ENCODE data around the gene TRMT1.

DNA sequence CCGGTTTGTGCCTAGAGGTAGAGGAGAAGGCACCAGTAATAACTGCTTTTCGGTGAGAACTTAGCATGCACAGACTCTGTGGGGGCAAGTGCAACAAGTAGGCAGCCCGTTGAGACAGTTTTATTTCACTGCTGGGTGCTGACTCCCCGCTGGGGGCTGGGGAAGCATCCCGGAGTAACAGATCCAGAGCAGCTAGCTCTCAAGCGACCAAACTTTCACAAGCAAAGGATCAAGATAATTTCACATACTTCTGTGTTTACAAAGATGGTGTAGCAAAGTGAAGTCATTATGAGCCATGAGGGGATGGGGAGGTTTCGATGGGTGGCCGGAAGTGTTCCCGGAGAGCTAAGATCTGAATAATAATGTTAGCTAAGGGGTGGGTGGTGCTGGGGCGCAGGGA is 4.3 kb upstream of the TRMT1 start:
- TF ChIP-seq, protein P1, sequence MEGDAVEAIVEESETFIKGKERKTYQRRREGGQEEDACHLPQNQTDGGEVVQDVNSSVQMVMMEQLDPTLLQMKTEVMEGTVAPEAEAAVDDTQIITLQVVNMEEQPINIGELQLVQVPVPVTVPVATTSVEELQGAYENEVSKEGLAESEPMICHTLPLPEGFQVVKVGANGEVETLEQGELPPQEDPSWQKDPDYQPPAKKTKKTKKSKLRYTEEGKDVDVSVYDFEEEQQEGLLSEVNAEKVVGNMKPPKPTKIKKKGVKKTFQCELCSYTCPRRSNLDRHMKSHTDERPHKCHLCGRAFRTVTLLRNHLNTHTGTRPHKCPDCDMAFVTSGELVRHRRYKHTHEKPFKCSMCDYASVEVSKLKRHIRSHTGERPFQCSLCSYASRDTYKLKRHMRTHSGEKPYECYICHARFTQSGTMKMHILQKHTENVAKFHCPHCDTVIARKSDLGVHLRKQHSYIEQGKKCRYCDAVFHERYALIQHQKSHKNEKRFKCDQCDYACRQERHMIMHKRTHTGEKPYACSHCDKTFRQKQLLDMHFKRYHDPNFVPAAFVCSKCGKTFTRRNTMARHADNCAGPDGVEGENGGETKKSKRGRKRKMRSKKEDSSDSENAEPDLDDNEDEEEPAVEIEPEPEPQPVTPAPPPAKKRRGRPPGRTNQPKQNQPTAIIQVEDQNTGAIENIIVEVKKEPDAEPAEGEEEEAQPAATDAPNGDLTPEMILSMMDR (IDR thresholded peaks at IDR 0.05) = no peak
- TF ChIP-seq POLR2A (IDR thresholded peaks at IDR 0.05) = no peak

Measured in uterus (tissue), 2 donors.